NCI-H2196 treated with DMSO at 0.1 percent for 48 hours (cell line): Measurements from ENCODE around the gene ZNF354C.

ENCODE experiments used
- DNase-seq: peaks from one replicate; lab custom pipeline; 2025; ENCODE audit not compliant: unreplicated experiment; lab: John Stamatoyannopoulos, UW

The ZNF354C gene

GRCh38 chr5:179127136-179128040 lies 67.2 kb downstream of the ZNF354C start:
- no peak for DNase-seq

- no peak for DNase-seq
Observed at GRCh38 chr5:179128041-179128365, 67.8 kb downstream of the ZNF354C start.

GRCh38 chr5:179128976-179129375 lies 68.8 kb downstream of the ZNF354C start:
- no peak for DNase-seq

GRCh38 chr5:179129607-179130071 lies 69.5 kb downstream of the ZNF354C start:
- DNase-seq, result no peak

GRCh38 chr5:179130101-179130681 lies 70.0 kb downstream of the ZNF354C start:
- no peak for DNase-seq

GRCh38 chr5:179131321-179131835 lies 71.2 kb downstream of the ZNF354C start:
- DNase-seq, result no peak

- DNase-seq, result no peak
Observed at GRCh38 chr5:179131886-179132585, 71.9 kb downstream of the ZNF354C start.

- DNase-seq, result no peak
Observed at GRCh38 chr5:179132586-179133355, 72.6 kb downstream of the ZNF354C start.
